Measurements from ENCODE around the gene SF3A1. TPM values are rescaled to one million over a fixed set of nuclear protein-coding genes. Genes with fewer than 3 reads are reported as not detected.

SF3A1 gene
- total and polyA plus RNA-seq, 2 donors (not counting 3 experiments of a cell fraction or from before 2014, with no cell fraction given) = 60.2 to 187 TPM

DNA sequence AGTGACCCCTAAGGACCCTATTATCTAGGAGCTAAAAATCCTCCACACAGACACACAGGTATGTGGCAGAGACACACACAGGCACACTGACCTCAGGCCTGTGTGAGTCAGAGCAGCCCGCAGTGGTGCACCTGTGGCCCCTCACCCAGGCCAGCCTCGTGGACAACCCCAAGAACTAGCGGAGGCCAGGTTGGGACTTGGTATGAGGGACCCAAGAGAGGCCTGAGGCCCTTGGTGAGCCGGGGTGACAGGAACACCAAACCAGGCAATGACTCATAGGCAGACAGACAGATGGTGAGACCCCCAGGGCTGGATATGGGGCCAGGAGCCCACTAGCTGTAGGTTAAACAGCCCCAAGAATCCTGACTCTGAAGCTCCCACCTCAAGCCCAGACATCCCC, 73.4 kb downstream of the SF3A1 start:
- H3K79me2 ChIP-seq (ENCODE audit: control insufficient read depth, insufficient read depth, low read length) = no peaks in the 10 kb centered on the region
- ChIA-PET CTCF (interaction anchor here (1.4 kb wide), 2 partner anchors 28 to 104 kb away, joined by 3 to 6 read pairs; partner anchors contain the start of gene RNF215), POLR2A (interaction anchor here (0.5 kb wide), 1 partner anchor 11 kb away, joined by 4 read pairs; no protein-coding TSS in a partner anchor)
- H3K36me3 ChIP-seq (ENCODE audit: control insufficient read depth in 2 of 2, extremely low read depth in 1 of 2, insufficient read depth in 2 of 2, low read length in 2 of 2) = peaks cover 0 to 5% of the 10 kb centered on the region in 2 experiments
- TF ChIP-seq POLR2A (IDR thresholded peaks at IDR 0.05; ENCODE audit: low read depth, low read length) (no peak), FOS (IDR thresholded peaks at IDR 0.05; ENCODE audit: borderline replicate concordance, insufficient read depth, low read length) (no peak), MYC (IDR thresholded peaks at IDR 0.05; ENCODE audit: low read depth, low read length) (no peak), EZH2 (IDR thresholded peaks at IDR 0.05; ENCODE audit: borderline replicate concordance, low read depth, low read length, severe bottlenecking) (no peak), GATA2 (IDR thresholded peaks at IDR 0.05; ENCODE audit: insufficient read depth, insufficient read length, low read depth, low read length) (no peak), POLR2AphosphoS5 (IDR thresholded peaks at IDR 0.05; ENCODE audit: insufficient read depth, low read depth, low read length) (no peak), JUN (IDR thresholded peaks at IDR 0.05; ENCODE audit: borderline replicate concordance, insufficient read depth, insufficient read length, low read depth) (no peak)
- TF ChIP-seq, protein P1, sequence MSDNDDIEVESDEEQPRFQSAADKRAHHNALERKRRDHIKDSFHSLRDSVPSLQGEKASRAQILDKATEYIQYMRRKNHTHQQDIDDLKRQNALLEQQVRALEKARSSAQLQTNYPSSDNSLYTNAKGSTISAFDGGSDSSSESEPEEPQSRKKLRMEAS (IDR thresholded peaks at IDR 0.05; ENCODE audit: insufficient read depth, insufficient read length) = no peak
- TF ChIP-seq, protein P2, sequence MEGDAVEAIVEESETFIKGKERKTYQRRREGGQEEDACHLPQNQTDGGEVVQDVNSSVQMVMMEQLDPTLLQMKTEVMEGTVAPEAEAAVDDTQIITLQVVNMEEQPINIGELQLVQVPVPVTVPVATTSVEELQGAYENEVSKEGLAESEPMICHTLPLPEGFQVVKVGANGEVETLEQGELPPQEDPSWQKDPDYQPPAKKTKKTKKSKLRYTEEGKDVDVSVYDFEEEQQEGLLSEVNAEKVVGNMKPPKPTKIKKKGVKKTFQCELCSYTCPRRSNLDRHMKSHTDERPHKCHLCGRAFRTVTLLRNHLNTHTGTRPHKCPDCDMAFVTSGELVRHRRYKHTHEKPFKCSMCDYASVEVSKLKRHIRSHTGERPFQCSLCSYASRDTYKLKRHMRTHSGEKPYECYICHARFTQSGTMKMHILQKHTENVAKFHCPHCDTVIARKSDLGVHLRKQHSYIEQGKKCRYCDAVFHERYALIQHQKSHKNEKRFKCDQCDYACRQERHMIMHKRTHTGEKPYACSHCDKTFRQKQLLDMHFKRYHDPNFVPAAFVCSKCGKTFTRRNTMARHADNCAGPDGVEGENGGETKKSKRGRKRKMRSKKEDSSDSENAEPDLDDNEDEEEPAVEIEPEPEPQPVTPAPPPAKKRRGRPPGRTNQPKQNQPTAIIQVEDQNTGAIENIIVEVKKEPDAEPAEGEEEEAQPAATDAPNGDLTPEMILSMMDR (IDR thresholded peaks at IDR 0.05; ENCODE audit: extremely low read depth in 1 of 2, insufficient read depth in 1 of 2, low read depth in 1 of 2, low read length in 2 of 2) = no peak
- H3K4me1 ChIP-seq (ENCODE audit: control insufficient read depth, extremely low read depth, insufficient read depth, low read length) = peaks cover 4% of the 10 kb centered on the region
- no peak overlapping the region for H2AFZ ChIP-seq (ENCODE audit: low read depth, low read length)
- H3K9me3 ChIP-seq (replicated peaks; ENCODE audit: control insufficient read depth, insufficient read depth, low read length) = no peaks in the 10 kb centered on the region
- no peaks in the 10 kb centered on the region for H4K20me1 ChIP-seq (replicated peaks; ENCODE audit: control insufficient read depth, extremely low read depth, insufficient read depth, low read length)
- no peaks in the 10 kb centered on the region for H3K9me1 ChIP-seq (replicated peaks; ENCODE audit: control insufficient read depth, extremely low read depth, insufficient read depth, low read length)
- no peaks in the 10 kb centered on the region for H3K27me3 ChIP-seq (ENCODE audit: control insufficient read depth in 2 of 2, insufficient read depth in 2 of 2, low read length in 2 of 2)
- H3K4me3 ChIP-seq (replicated peaks in 1 of 3; ENCODE audit: insufficient read depth in 1 of 3, low read depth in 1 of 3, low read length in 3 of 3) = no peak overlapping the region
- no peak overlapping the region for H3K4me2 ChIP-seq (ENCODE audit: insufficient read depth, low read length)
- dilution Hi-C loops (cut with MboI; ENCODE audit: extremely low pct_ligation_motif_present, low sequenced_read_pairs) = no loop called here
- DNase-seq (ENCODE audit: low read depth, low spot score) (no peak), FAIRE-seq (no peak)
- intact Hi-C loops (cut with micrococcal nuclease) = no loop called here
- H3K27ac ChIP-seq (ENCODE audit: insufficient read depth, low read depth, low read length) = no peak overlapping the region
- no TSS peak for BruUV-seq (replicated peaks)
- H3K9ac ChIP-seq (replicated peaks; ENCODE audit: extremely low read depth, insufficient read depth, low read length) = no peak overlapping the region
